Ascending aorta (tissue), 2 donors: ENCODE measurements around the gene PCK2. TPM values are rescaled to one million over a fixed set of nuclear protein-coding genes. Genes with fewer than 3 reads are reported as not detected.

Experiments
- DNase-seq, 2 donors: peaks; one replicate each; pipeline ENCODE4 v3.0.0-alpha.2; 2019; ENCODE audit warnings: low spot score in 2 of 2
- H3K27ac ChIP-seq, 2 donors: fragments of 200-600 bp; sonication (generic); one replicate each; pipeline ENCODE4 v1.5.1; 2016 to 2017; ENCODE audit warnings: mild to moderate bottlenecking in 1 of 2
- H3K27me3 ChIP-seq: fragments of 200-600 bp; sonication (generic); one replicate; pipeline ENCODE4 v1.5.1; 2017
- H3K36me3 ChIP-seq, 2 donors: fragments of 200-600 bp; sonication (generic); one replicate each; pipeline ENCODE4 v1.5.1; 2016
- H3K4me1 ChIP-seq, 2 donors: fragments of 200-600 bp; sonication (generic); one replicate each; pipeline ENCODE4 v1.5.1; 2016 to 2017; ENCODE audit warnings: mild to moderate bottlenecking in 1 of 2
- H3K4me3 ChIP-seq, 2 donors: fragments of 200-600 bp; sonication (generic); one replicate each; pipeline ENCODE4 v1.5.1; 2016 to 2017; ENCODE audit warnings: mild to moderate bottlenecking in 1 of 2
- H3K9me3 ChIP-seq, 2 donors: fragments of 200-600 bp; sonication (generic); one replicate each; pipeline ENCODE4 v1.5.1; 2016
- CTCF ChIP-seq, 3 experiments: fragments of 200-600 bp in 2 of 3; fragments of 450-650 bp in 1 of 3; sonication (generic) in 2 of 3; IDR thresholded peaks; one replicate each; pipeline ENCODE4 v1.5.1; 2016 to 2019; ENCODE audit warnings: antibody characterized with exemption in 3 of 3, mild to moderate bottlenecking in 1 of 3, moderate library complexity in 1 of 3
- intact Hi-C: fragments of 100-400 bp; cut with DNase I; formaldehyde crosslinking; loops from one replicate; pipeline ENCODE4 v1.15.1; 2023
- total RNA-seq: library from RNA; depleted of rRNA; stranded (reverse); fragments of >200 nt; gene quantifications from one replicate; pipeline ENCODE4 v1.1.0, GENCODE V29; 2016

PCK2 gene
- total RNA-seq, 1 donor from 2014 or later: 26.1 TPM

GRCh38 chr14:24144451-24144850, 50.3 kb downstream of the PCK2 start:
- intact Hi-C loops: loop anchor here (10.0 kb wide), 1 partner anchor 840 kb away; the partner anchor contains the start of genes BCL2L2 and PPP1R3E
- Histone ChIP-seq H3K4me3 (no peak overlapping the region), H3K36me3 (peaks cover 6 to 7% of the 10 kb centered on the region in 2 donors), H3K9me3 (no peaks in the 10 kb centered on the region), H3K4me1 (peaks cover 26 to 34% of the 10 kb centered on the region in 2 donors), H3K27ac (no peak overlapping the region), H3K27me3 (no peaks in the 10 kb centered on the region)
- DNase-seq: no peak
- TF ChIP-seq CTCF (IDR thresholded peaks at IDR 0.05): no peak

- no peak for TF ChIP-seq CTCF (IDR thresholded peaks at IDR 0.05)
- intact Hi-C loops: loop anchor here (5.0 to 10.0 kb wide), 2 partner anchors 87 to 840 kb away; partner anchors contain the start of genes BCL2L2, GMPR2, NEDD8 and PPP1R3E
- peak overlapping the region in 1 of 2 donors; percentile 100 for H3K4me3 ChIP-seq
Observed at GRCh38 chr14:24145219-24145618, 51.1 kb downstream of the PCK2 start.

GRCh38 chr14:24145690-24146452, 51.8 kb downstream of the PCK2 start:
- no peak for DNase-seq
- peaks cover 16 to 20% of the 10 kb centered on the region in 2 donors for H3K36me3 ChIP-seq
- H3K27me3 ChIP-seq: no peaks in the 10 kb centered on the region
- TF ChIP-seq CTCF (IDR thresholded peaks at IDR 0.05): no peak
- H3K4me1 ChIP-seq: peaks cover 24 to 26% of the 10 kb centered on the region in 2 donors
- H3K27ac ChIP-seq: peak overlapping the region; percentile 75 to 90
- H3K9me3 ChIP-seq: no peaks in the 10 kb centered on the region
- peak overlapping the region; percentile 76 to 100 for H3K4me3 ChIP-seq
- intact Hi-C loops: loop anchor here (2.0 to 10.0 kb wide), 4 partner anchors 43 to 841 kb away; partner anchors contain the start of genes BCL2L2, GMPR2, IPO4 and NEDD8

More at GRCh38 chr14:24145219-24145618, 51.1 kb downstream of the PCK2 start:
- peaks cover 26 to 27% of the 10 kb centered on the region in 2 donors for H3K4me1 ChIP-seq
- no peak for DNase-seq
- peak overlapping the region; percentile 75 to 90 for H3K27ac ChIP-seq
- H3K36me3 ChIP-seq: peaks cover 13 to 14% of the 10 kb centered on the region in 2 donors
- no peaks in the 10 kb centered on the region for H3K9me3 ChIP-seq
- no peaks in the 10 kb centered on the region for H3K27me3 ChIP-seq

GRCh38 chr14:24146453-24146977, 52.4 kb downstream of the PCK2 start, which contains the start of gene PSME2:
Gene PSME2, minus strand, starts transcription at chr14:24146610. Its CDS starts 29 bp downstream, at chr14:24146581.
- no peaks in the 10 kb centered on the region for H3K27me3 ChIP-seq
- intact Hi-C loops: loop anchor here (2.0 to 10.0 kb wide), 4 partner anchors 42 to 842 kb away; partner anchors contain the start of genes BCL2L2, GMPR2, IPO4 and NEDD8
- no peaks in the 10 kb centered on the region for H3K9me3 ChIP-seq
- peaks cover 22 to 27% of the 10 kb centered on the region in 2 donors for H3K36me3 ChIP-seq
- H3K4me3 ChIP-seq: peak within 1 kb of the TSS; percentile 76 to 100
- DNase-seq: peak; percentile 94 to 98
- H3K27ac ChIP-seq: peak within 1 kb of the TSS; percentile 75 to 90
- no peak for TF ChIP-seq CTCF (IDR thresholded peaks at IDR 0.05)
- H3K4me1 ChIP-seq: peaks cover 24 to 26% of the 10 kb centered on the region in 2 donors

GRCh38 chr14:24146978-24147760, 53.1 kb downstream of the PCK2 start, which contains the start of gene RNF31:
Gene RNF31, plus strand, starts transcription at chr14:24147498. Its CDS starts 201 bp downstream, at chr14:24147699.
- intact Hi-C loops: loop anchor here (1.0 to 10.0 kb wide), 6 partner anchors 14 to 842 kb away; partner anchors contain the start of genes BCL2L2, GMPR2, IPO4 and IRF9
- Histone ChIP-seq H3K4me3 (peak within 1 kb of the TSS; percentile 76 to 100), H3K4me1 (peaks cover 21 to 23% of the 10 kb centered on the region in 2 donors), H3K27me3 (no peaks in the 10 kb centered on the region), H3K36me3 (peaks cover 28 to 33% of the 10 kb centered on the region in 2 donors), H3K9me3 (no peaks in the 10 kb centered on the region), H3K27ac (peak within 1 kb of the TSS; percentile 75 to 90)
- no peak for TF ChIP-seq CTCF (IDR thresholded peaks at IDR 0.05)
- DNase-seq: peak; percentile 95 to 99
